ENCODE measurements around the gene DYNLT1.
"Not testable (repeated sequence)": the region's sequence is repeated elsewhere in the genome, so short reads cannot be mapped to it uniquely, and the experiment has no call there.

Gene DYNLT1

DNA sequence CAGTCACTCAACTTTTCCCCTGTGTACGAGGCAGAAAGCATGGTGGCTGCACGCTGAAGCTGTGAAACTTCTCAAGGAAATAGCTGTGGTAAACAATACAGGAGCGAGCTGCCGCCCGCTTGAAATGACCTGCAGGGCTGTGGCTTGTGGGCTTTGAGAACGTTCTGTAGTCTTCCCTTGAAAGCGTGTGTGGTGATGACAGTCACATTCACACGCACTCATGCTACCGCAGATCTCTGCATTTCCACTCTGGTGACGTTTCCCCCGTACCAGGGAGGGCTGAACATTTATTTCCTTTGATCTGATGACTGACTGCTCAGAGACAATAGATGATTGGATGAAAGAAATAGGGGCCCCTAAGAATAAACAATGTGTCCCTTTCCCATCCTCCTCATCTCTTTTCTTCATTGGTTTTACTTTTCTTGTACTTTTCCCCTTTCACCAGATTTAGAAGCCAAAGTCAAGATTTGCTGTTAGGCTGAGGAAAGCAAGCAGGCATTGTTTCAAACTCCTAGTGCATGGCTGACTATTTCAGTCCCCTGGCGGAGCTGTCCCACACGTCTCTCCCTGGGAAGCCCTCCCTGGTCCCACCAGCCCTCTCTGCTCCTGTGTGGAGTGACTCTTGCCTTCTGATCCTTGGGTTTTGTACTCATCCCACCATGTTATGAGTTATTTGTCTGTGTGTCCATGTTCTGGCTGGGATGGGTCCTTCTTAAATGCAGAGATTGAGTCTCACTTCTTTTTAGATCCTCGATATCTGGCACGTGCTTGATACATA, 9.2 kb upstream of the DYNLT1 start:
- no peak for TF ChIP-seq EZH2phosphoT487 (IDR thresholded peaks at IDR 0.05; ENCODE audit: borderline replicate concordance)
- TF ChIP-seq, protein P1, sequence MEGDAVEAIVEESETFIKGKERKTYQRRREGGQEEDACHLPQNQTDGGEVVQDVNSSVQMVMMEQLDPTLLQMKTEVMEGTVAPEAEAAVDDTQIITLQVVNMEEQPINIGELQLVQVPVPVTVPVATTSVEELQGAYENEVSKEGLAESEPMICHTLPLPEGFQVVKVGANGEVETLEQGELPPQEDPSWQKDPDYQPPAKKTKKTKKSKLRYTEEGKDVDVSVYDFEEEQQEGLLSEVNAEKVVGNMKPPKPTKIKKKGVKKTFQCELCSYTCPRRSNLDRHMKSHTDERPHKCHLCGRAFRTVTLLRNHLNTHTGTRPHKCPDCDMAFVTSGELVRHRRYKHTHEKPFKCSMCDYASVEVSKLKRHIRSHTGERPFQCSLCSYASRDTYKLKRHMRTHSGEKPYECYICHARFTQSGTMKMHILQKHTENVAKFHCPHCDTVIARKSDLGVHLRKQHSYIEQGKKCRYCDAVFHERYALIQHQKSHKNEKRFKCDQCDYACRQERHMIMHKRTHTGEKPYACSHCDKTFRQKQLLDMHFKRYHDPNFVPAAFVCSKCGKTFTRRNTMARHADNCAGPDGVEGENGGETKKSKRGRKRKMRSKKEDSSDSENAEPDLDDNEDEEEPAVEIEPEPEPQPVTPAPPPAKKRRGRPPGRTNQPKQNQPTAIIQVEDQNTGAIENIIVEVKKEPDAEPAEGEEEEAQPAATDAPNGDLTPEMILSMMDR (conservative IDR thresholded peaks at IDR 0.05; ENCODE audit: low read length): no peak
- Histone ChIP-seq H3K79me2 (ENCODE audit: insufficient read depth, low read length) (no peaks in the 10 kb centered on the region), H2AFZ (ENCODE audit: low read length) (no peak overlapping the region), H3F3A (ENCODE audit: low read depth) (no peaks in the 10 kb centered on the region), H3K4me1 (ENCODE audit: insufficient read depth, low read length, poor library complexity, severe bottlenecking) (peaks cover 24% of the 10 kb centered on the region), H3K27me3 (ENCODE audit: insufficient read depth, low read length, poor library complexity, severe bottlenecking) (peaks cover 78% of the 10 kb centered on the region), H3K9ac (ENCODE audit: low read depth, low read length, poor library complexity, severe bottlenecking) (no peak overlapping the region), H3K4me3 (ENCODE audit: low read length, poor library complexity, severe bottlenecking) (no peak overlapping the region), H3K9me3 (ENCODE audit: insufficient read depth, low read depth, low read length) (no peaks in the 10 kb centered on the region), H3K36me3 (ENCODE audit: insufficient read depth, low read length) (no peaks in the 10 kb centered on the region), H3K9me2 (replicated peaks; ENCODE audit: low read depth, low read length) (no peaks in the 10 kb centered on the region), H3K4me2 (ENCODE audit: low read depth, low read length, poor library complexity, severe bottlenecking) (peak overlapping the region; percentile 21), H4K20me1 (ENCODE audit: insufficient read depth, low read length, poor library complexity, severe bottlenecking) (no peaks in the 10 kb centered on the region)

DNA sequence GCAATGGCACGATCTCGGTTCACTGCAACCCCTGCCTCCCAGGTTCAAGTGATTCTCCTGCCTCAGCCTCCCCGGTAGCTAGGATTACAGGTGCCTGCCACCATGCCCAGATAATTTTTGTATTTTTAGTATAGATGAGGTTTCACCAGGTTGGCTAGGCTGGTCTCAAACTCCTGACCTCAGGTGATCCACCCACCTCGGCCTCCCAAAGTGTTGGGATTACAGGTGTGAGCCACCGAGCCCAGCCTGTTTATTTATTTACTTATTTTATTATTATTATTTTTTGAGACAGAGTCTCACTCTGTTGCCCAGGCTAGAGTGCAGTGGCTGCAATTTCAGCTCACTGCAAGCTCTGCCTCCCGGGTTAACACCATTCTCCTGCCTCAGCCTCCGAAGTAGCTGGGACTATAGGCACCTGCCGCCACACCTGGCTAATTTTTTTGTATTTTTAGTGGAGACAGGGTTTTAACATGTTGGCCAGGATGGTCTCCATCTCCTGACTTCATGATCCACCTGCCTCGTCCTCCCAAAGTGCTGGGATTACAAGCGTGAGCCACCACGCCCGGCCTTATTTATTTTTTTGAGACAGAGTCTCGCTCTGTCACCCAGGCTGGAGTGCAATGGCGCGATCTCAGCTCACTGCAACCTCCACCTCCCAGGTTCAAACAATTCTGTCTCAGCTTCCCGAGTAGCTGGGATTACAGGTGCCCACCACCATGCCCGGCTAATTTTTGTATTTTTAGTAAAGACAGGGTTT, 7.6 kb upstream of the DYNLT1 start:
- H3K9me2 ChIP-seq (replicated peaks; ENCODE audit: low read depth, low read length); H3K9ac ChIP-seq (ENCODE audit: low read depth, low read length, poor library complexity, severe bottlenecking); H3K36me3 ChIP-seq (ENCODE audit: insufficient read depth, low read length); H3K4me3 ChIP-seq (ENCODE audit: low read length, poor library complexity, severe bottlenecking); H3K4me2 ChIP-seq (ENCODE audit: low read depth, low read length, poor library complexity, severe bottlenecking); H3K9me3 ChIP-seq (ENCODE audit: insufficient read depth, low read depth, low read length); H4K20me1 ChIP-seq (ENCODE audit: insufficient read depth, low read length, poor library complexity, severe bottlenecking); H3F3A ChIP-seq (ENCODE audit: low read depth); H3K79me2 ChIP-seq (ENCODE audit: insufficient read depth, low read length); H2AFZ ChIP-seq (ENCODE audit: low read length): not testable (repeated sequence)
- Histone ChIP-seq H3K27me3 (ENCODE audit: insufficient read depth, low read length, poor library complexity, severe bottlenecking) (peaks cover 77% of the 10 kb centered on the region), H3K4me1 (ENCODE audit: insufficient read depth, low read length, poor library complexity, severe bottlenecking) (peaks cover 24% of the 10 kb centered on the region)

DNA sequence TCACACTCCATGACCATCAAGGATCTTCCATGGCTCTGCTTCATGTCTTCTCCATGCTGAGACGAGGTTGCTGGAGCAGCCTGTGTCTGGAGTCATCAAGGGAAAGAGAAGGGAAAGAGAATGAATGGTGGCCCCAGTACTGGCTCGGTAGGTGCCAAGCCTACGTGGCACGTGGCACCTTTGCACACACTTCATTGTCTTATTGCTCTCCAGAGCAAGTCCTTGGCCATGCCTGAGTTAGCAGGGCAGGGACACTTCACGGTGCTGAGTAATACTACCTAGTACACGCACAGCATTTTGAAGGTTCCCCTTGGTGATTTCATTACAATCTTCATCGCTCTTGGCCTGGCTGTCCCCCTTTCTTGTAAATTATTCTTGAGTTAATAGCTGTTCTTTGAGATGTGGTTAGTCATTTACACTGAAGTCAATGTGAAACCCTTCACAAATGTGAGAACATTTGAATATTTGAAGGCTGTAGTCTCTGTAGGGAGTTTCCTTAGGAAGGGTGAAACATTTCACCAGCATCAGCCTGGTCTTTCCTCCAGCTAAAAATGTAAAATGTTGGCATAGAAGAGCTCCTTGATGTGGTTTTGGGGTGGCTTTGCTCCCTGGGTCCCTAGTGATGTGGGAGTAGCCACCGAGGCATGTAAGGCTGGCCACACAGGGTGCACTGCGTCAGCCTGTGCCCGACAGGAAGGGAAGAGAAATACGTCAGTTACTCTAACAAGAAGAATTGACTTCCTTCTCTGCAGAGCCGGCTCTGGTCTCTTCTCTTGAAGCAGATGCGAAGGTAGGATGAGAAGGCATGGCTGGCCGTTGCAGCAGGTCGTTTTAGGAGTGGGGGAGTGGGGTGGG, 5.0 kb upstream of the DYNLT1 start, which contains the start of gene SYTL3:
TSS of gene SYTL3 (plus strand) at position 766 of the 855 bp plus-strand sequence. CDS start 13,215 bp downstream, outside the sequence.
- Histone ChIP-seq H3K9me2 (replicated peaks; ENCODE audit: low read depth, low read length) (no peaks in the 10 kb centered on the region), H3K9ac (ENCODE audit: low read depth, low read length, poor library complexity, severe bottlenecking) (no peak within 1 kb of the TSS), H3K4me3 (ENCODE audit: low read length, poor library complexity, severe bottlenecking) (peak within 1 kb of the TSS; percentile 27), H3F3A (ENCODE audit: low read depth) (no peaks in the 10 kb centered on the region), H3K4me2 (ENCODE audit: low read depth, low read length, poor library complexity, severe bottlenecking) (peak within 1 kb of the TSS; percentile 54), H4K20me1 (ENCODE audit: insufficient read depth, low read length, poor library complexity, severe bottlenecking) (no peaks in the 10 kb centered on the region), H3K79me2 (ENCODE audit: insufficient read depth, low read length) (no peaks in the 10 kb centered on the region), H3K27me3 (ENCODE audit: insufficient read depth, low read length, poor library complexity, severe bottlenecking) (peaks cover 77% of the 10 kb centered on the region), H3K4me1 (ENCODE audit: insufficient read depth, low read length, poor library complexity, severe bottlenecking) (peaks cover 24% of the 10 kb centered on the region), H3K36me3 (ENCODE audit: insufficient read depth, low read length) (no peaks in the 10 kb centered on the region), H3K9me3 (ENCODE audit: insufficient read depth, low read depth, low read length) (no peaks in the 10 kb centered on the region), H2AFZ (ENCODE audit: low read length) (peak within 1 kb of the TSS; percentile 59)
- TF ChIP-seq, protein P1 (conservative IDR thresholded peaks at IDR 0.05; ENCODE audit: low read length): no peak
- no peak for TF ChIP-seq EZH2phosphoT487 (IDR thresholded peaks at IDR 0.05; ENCODE audit: borderline replicate concordance)

Measured in Loucy (cell line).